CD4-positive, alpha-beta T cell treated with Interleukin-15 for 1 hour (primary cell): ENCODE results near the gene ENGASE.

Experiments used
- DNase-seq: peaks from one replicate; pipeline ENCODE4 v3.0.0-alpha.2; 2020

The ENGASE gene

GRCh38 chr17:79095345-79096055 lies 20.9 kb downstream of the ENGASE start:
- DNase-seq = no peak

GRCh38 chr17:79096477-79096876 lies 21.9 kb downstream of the ENGASE start:
- no peak for DNase-seq

- DNase-seq = no peak
Measured at GRCh38 chr17:79097226-79098055, 22.8 kb downstream of the ENGASE start.

- no peak for DNase-seq
Measured at GRCh38 chr17:79098282-79098867, 23.8 kb downstream of the ENGASE start.

- DNase-seq = no peak
Measured at GRCh38 chr17:79100405-79100804, 25.8 kb downstream of the ENGASE start.

GRCh38 chr17:79101111-79101673 lies 26.6 kb downstream of the ENGASE start:
- no peak for DNase-seq

- no peak for DNase-seq
Measured at GRCh38 chr17:79102214-79102613, 27.6 kb downstream of the ENGASE start.

GRCh38 chr17:79104898-79105600 lies 30.4 kb downstream of the ENGASE start:
- DNase-seq = no peak

GRCh38 chr17:79105937-79106336 lies 31.3 kb downstream of the ENGASE start:
- no peak for DNase-seq

GRCh38 chr17:79106958-79107357 lies 32.3 kb downstream of the ENGASE start:
- no peak for DNase-seq

- DNase-seq = no peak
Measured at GRCh38 chr17:79107499-79108231, 33.0 kb downstream of the ENGASE start.

- DNase-seq = no peak
Measured at GRCh38 chr17:79108232-79108850, 33.7 kb downstream of the ENGASE start.

- DNase-seq = no peak
Measured at GRCh38 chr17:79108870-79109269, 34.2 kb downstream of the ENGASE start.

- DNase-seq = no peak
Measured at GRCh38 chr17:79109584-79109983, 35.0 kb downstream of the ENGASE start.

- DNase-seq = no peak
Measured at GRCh38 chr17:79111097-79111496, 36.5 kb downstream of the ENGASE start.

GRCh38 chr17:79112471-79112870 lies 37.8 kb downstream of the ENGASE start:
- no peak for DNase-seq

GRCh38 chr17:79113699-79114457 lies 39.3 kb downstream of the ENGASE start:
- DNase-seq = no peak

GRCh38 chr17:79114458-79115301 lies 40.1 kb downstream of the ENGASE start:
- no peak for DNase-seq

- DNase-seq = no peak
Measured at GRCh38 chr17:79115487-79115886, 40.9 kb downstream of the ENGASE start.
